Liver (tissue), 3 donors: Measurements from ENCODE around the gene IARS2.

Experiments used
- CTCF ChIP-seq: fragments of 150-350 bp; IDR thresholded peaks from 2 replicates; pipeline ENCODE4 v1.5.1; 2017; ENCODE audit warnings: improper control_type of control experiment, low read depth, low read length; ENCODE audit not compliant: missing input control
- EGR1 ChIP-seq, 2 donors: IDR thresholded peaks; 2 replicates each; pipeline ENCODE4 v1.6.1; 2016 to 2018; ENCODE audit warnings: antibody characterized with exemption in 2 of 2, low read depth in 2 of 2
- GABPA ChIP-seq, 2 donors: IDR thresholded peaks in 1 of 2; conservative IDR thresholded peaks in 1 of 2; 2 replicates each; pipeline ENCODE4 v1.6.1; 2016; ENCODE audit warnings: antibody characterized with exemption in 2 of 2, mild to moderate bottlenecking in 1 of 2, moderate library complexity in 1 of 2
- HNF4G ChIP-seq: IDR thresholded peaks from 2 replicates; pipeline ENCODE4 v1.6.1; 2016; ENCODE audit warnings: antibody characterized with exemption
- JUND ChIP-seq, 2 donors: IDR thresholded peaks; 2 replicates each; pipeline ENCODE4 v1.6.1; 2016; ENCODE audit warnings: antibody characterized with exemption in 2 of 2
- MAX ChIP-seq: IDR thresholded peaks from 2 replicates; pipeline ENCODE4 v1.6.1; 2016; ENCODE audit warnings: antibody characterized with exemption
- NR2F2 ChIP-seq: IDR thresholded peaks from 2 replicates; pipeline ENCODE4 v1.6.1; 2016; ENCODE audit warnings: antibody characterized with exemption
- RAD21 ChIP-seq, 2 donors: IDR thresholded peaks; 2 replicates each; pipeline ENCODE4 v1.6.1; 2016; ENCODE audit warnings: antibody characterized with exemption in 2 of 2, mild to moderate bottlenecking in 2 of 2
- REST ChIP-seq: IDR thresholded peaks from 2 replicates; pipeline ENCODE4 v1.6.1; 2016; ENCODE audit warnings: antibody characterized with exemption, mild to moderate bottlenecking
- SP1 ChIP-seq: IDR thresholded peaks from 2 replicates; pipeline ENCODE4 v1.6.1; 2018; ENCODE audit warnings: antibody characterized with exemption, mild to moderate bottlenecking
- TAF1 ChIP-seq: conservative IDR thresholded peaks from 2 replicates; pipeline ENCODE4 v1.6.1; 2016; ENCODE audit warnings: antibody characterized with exemption, mild to moderate bottlenecking
- YY1 ChIP-seq: IDR thresholded peaks from 2 replicates; pipeline ENCODE4 v1.6.1; 2016; ENCODE audit warnings: antibody characterized with exemption, mild to moderate bottlenecking
- ZBTB33 ChIP-seq: IDR thresholded peaks from 2 replicates; pipeline ENCODE4 v1.6.1; 2016; ENCODE audit warnings: antibody characterized with exemption
- donor health status: healthy.
- donor health status: healthy.

- no peak for TF ChIP-seq REST
- no peak for TF ChIP-seq TAF1
- TF ChIP-seq MAX = no peak
- TF ChIP-seq CTCF = no peak
- TF ChIP-seq JUND (IDR thresholded peaks at IDR 0.05) = no peak
- no peak for TF ChIP-seq RAD21 (IDR thresholded peaks at IDR 0.05)
- no peak for TF ChIP-seq YY1
- TF ChIP-seq HNF4G = no peak
- TF ChIP-seq GABPA (IDR thresholded peaks at IDR 0.05 in 1 of 2, conservative IDR thresholded peaks at IDR 0.05 in 1 of 2) = no peak
- no peak for TF ChIP-seq SP1
- TF ChIP-seq EGR1 (IDR thresholded peaks at IDR 0.05; ENCODE audit: low read depth in 2 of 2) = no peak
- no peak for TF ChIP-seq NR2F2
- TF ChIP-seq ZBTB33 = no peak
Measured at GRCh38 chr1:220186752-220187151, 92.8 kb downstream of the IARS2 start.
